ENCODE measurements around the gene PNKD.

GRCh38 chr2:218384975-218385374 lies 114.7 kb downstream of the PNKD start:
- TF ChIP-seq EZH2phosphoT487 (IDR thresholded peaks at IDR 0.05; ENCODE audit: borderline replicate concordance) (no peak), CBX3 (IDR thresholded peaks at IDR 0.05; ENCODE audit: low read depth) (no peak), REST (IDR thresholded peaks at IDR 0.05; ENCODE audit: low read depth) (no peak), POLR2AphosphoS5 (IDR thresholded peaks at IDR 0.05; ENCODE audit: low read depth, low read length) (no peak), CTCF (IDR thresholded peaks at IDR 0.05 in 2 of 3, conservative IDR thresholded peaks at IDR 0.05 in 1 of 3; ENCODE audit: borderline replicate concordance in 1 of 3, insufficient read depth in 1 of 3, low read depth in 2 of 3, low read length in 2 of 3) (no peak), ATF3 (IDR thresholded peaks at IDR 0.05) (no peak), POLR2A (IDR thresholded peaks at IDR 0.05; ENCODE audit: borderline replicate concordance, extremely low read depth, insufficient read depth, insufficient read length) (no peak)
